ENCODE measurements around the gene POU2F1.
"Not testable (repeated sequence)": the region's sequence is repeated elsewhere in the genome, so short reads cannot be mapped to it uniquely, and the experiment has no call there.

The POU2F1 gene

DNA sequence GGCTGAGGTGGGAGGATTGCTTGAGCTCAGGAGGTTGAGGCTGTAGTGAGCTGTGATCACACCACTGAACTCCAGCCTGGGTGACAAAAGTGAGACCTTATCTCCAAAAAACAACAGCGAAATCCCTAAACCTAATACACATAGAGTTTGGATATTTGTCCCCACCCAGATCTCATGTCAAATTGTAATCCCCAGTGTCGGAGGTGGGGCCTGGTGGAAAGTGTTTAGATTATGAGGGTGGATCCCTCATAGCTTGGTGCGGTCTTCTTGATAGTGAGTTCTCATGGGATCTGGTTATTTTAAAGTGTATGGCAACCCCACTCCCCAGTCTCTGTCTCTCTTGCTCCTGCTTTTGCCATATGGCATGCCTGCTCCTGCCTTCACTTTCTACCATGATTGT is 94.0 kb downstream of the POU2F1 start:
- DNase-seq (ENCODE audit: low spot score): no peak

- no peak for DNase-seq (ENCODE audit: low spot score)
Measured at GRCh38 chr1:167317463-167317862, 96.8 kb downstream of the POU2F1 start.

GRCh38 chr1:167319206-167319605 is 98.5 kb downstream of the POU2F1 start:
- not testable (repeated sequence) for DNase-seq (ENCODE audit: low spot score)

- no peak for DNase-seq (ENCODE audit: low spot score)
Measured at GRCh38 chr1:167322483-167322882, 101.8 kb downstream of the POU2F1 start.

DNA sequence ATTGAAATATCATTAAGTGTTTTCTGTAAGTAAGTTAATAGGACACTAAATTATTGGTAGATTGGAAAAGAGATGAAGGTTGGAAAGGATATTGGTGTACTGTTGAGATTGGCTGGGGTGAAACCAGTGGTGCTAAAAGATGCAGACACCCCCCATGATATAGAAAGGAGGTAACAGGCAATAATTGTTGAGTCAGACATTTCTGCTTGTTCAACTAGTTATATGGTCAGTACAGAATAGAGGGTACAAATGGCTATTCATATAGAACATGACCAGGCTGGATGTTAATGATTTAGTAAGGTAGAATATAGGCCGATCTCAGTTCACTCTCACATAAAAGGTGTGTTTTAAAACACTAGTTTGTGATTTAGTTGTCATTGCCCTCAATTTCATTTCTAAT is 104.5 kb downstream of the POU2F1 start:
- DNase-seq (ENCODE audit: low spot score): no peak

DNA sequence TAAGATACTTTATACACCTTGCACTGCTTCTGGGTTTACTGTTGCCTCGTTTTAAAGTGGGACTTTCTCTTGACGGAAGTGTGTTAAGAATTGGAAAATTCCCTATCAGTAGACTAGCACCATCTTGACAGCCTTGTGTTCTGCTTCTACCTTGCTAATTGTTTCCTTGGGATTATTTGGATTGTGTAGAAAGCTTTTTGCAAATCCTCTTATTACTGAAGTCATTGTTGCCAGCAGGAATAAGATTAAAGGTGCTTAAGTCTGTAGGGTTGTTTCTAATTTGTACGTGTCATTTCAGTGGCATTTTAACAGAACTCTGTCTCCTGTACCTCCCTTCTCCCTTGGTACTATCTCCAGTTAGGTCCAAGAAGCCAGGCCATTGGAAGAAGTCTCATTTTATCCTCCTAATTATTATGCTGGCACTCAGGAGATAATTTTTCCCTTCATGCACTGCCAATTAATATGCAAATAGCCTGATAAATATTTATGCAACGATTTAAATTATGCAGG is 107.7 kb downstream of the POU2F1 start:
- DNase-seq (ENCODE audit: low spot score): no peak

DNA sequence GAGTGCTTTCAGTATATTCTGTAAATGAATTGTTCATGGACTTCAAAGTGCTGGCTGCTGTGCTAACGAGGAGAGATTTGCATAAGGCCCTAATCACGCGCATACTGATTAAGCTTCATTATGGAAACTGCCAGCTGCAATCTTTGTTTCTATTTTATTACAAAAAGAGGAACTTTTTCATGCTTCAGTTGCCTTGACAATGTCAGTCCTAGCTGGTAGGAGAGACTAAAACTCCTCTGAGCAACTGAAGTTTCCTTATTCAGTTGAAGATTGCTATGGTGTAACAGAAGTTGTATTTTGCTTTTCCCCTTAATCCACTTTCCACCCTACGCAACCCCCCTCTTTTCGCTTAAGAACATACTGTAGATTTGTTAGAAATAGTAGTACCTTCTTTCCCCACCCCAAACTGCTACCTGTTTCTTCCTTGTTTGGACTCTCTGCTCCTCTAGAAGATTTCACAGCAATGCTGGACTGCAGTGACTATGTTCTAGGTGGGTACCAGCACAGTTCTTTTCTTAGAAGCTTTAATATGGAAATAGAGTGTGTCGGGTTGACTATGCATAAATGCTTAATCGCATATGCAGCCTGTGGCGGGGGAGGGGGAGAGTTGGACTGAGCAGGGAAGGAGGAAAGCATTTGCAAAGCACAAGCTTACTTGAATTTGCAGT is 108.3 kb downstream of the POU2F1 start:
- DNase-seq (ENCODE audit: low spot score): peak; percentile 87

- no peak for DNase-seq (ENCODE audit: low spot score)
Measured at GRCh38 chr1:167330601-167331293, 110.1 kb downstream of the POU2F1 start.

GRCh38 chr1:167331650-167332049 is 111.0 kb downstream of the POU2F1 start:
- DNase-seq (ENCODE audit: low spot score): no peak

DNA sequence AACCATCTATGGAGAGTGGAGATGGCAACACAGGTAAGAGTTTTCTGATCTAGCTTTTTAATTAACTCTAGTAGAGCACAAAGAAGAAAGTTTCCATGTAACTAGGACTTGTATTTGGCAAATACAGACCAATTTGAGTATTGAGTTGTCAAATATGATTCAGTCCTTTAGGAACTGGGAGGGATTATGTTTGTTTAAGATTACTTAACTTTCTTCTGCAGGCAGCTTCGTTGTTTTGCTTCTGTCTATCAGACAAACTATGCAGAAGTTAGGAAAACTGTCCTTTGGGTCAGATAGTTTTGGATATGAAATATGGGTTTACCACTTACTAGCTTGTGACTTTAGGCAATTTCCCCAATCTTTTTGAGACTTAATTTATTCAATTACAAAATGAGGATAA is 111.8 kb downstream of the POU2F1 start:
- DNase-seq (ENCODE audit: low spot score): no peak

DNA sequence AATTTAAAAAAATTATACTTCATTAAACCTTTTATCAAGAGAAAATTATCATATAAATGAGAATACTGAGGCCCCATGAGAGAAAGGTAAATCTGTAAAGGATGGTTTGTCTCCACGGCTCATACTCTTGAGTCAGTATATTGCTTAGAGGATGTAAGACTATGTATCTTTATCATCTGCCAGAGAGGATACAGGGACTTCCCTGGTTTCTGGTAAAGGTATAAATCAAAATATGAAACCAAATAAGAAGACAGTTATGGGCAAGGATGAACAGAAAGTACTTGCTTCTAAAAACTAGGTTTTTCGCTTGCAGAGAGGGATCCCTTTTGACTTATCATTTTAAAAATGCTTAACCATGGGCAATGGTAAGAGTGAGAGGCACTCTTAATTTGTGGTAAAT is 112.4 kb downstream of the POU2F1 start:
- no peak for DNase-seq (ENCODE audit: low spot score)

- DNase-seq (ENCODE audit: low spot score): no peak
Measured at GRCh38 chr1:167333703-167334102, 113.0 kb downstream of the POU2F1 start.

DNA sequence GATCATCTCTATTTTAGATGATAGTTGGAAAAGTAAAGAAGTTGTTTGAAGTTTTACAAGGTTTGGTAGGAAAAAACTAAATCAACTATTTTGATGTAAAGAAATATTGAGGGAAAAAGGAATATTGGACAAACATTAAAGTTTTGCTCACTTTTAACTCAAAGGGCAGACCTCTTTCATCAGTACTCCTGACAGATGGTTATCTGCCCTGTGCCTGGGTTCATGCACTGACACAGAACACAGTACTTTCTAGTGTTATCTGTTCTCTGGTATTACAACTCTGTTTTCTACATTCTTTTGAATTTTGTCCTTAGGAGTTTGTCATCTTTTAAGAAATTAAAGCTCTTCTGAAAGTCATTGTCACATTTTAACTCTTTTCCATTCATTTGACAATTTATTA is 118.7 kb downstream of the POU2F1 start:
- DNase-seq (ENCODE audit: low spot score): no peak

GRCh38 chr1:167342846-167343245 is 122.2 kb downstream of the POU2F1 start:
- DNase-seq (ENCODE audit: low spot score): no peak

GRCh38 chr1:167344112-167344511 is 123.4 kb downstream of the POU2F1 start:
- no peak for DNase-seq (ENCODE audit: low spot score)

DNA sequence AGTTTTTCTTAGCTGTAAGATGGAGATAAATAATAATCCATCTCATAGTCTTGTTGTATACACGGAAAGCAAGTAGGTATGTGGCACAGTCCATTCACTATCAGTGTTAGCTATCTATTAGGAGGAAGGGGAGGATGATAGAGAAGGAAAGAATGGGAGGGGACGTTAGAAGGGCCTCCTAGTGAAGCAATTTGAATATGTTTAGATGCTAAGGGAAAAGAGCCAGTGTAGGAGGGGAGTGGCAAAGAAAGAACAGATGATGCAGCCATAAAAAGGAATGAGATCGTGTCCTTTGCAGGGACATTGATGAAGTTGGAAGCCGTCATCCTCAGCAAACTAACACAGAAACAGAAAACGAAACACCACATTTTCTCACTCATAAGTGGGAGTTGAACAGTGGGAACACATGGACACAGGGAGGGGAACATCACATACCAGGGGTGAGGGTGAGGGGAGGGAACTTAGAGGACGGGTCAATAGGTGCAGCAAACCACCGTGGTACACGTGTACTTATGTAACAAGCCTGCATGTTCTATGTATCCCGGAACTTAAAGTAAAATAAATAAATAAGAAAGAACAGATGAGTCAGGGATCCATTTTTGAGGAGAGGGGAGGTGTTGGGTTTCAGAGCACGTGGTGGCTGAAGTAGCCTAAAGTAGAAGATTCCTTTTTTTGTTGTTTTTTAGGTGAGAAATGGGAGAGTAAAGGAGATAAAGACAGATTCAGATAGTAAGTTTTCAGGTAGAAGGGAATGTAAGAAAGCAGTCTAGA is 124.1 kb downstream of the POU2F1 start:
- no peak for DNase-seq (ENCODE audit: low spot score)

DNA sequence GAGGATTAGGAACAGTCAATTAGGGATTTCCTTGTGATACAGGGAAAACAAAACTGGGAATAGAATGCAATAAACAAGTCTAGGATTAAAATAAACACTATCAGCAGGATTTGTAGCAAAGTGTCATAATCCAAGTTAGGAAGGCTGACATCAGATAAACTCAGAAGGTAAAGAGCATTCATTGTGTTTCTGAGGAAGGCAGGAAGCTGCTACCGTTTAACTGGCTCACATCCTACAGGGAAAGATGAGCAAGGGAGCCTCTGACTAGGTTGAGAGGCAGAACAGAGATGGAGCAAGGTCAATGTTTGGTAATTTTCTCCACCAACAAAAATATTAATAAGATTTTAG is 124.7 kb downstream of the POU2F1 start:
- no peak for DNase-seq (ENCODE audit: low spot score)

DNA sequence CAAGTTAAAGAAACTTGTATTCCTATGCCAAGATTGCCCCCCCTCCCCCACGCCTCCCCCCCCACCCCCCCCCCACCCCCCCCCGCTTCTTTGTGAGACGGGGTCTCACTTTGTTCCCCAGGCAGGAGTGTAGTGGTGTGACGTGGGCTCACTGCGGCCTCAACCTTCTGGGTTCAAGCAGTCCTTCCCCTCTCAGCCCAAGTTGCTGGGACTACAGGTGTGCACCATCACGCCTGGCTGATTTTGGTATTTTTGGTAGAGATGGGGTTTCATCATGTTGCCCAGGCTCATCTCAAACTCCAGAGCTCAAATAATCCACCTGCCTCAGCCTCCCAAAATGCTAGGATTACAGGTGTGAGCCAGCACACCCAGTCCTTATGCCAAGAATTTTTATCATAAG is 136.6 kb downstream of the POU2F1 start:
- DNase-seq (ENCODE audit: low spot score): no peak

GRCh38 chr1:167359295-167359694 is 138.6 kb downstream of the POU2F1 start:
- DNase-seq (ENCODE audit: low spot score): no peak

- DNase-seq (ENCODE audit: low spot score): no peak
Measured at GRCh38 chr1:167360120-167360519, 139.4 kb downstream of the POU2F1 start.

DNA sequence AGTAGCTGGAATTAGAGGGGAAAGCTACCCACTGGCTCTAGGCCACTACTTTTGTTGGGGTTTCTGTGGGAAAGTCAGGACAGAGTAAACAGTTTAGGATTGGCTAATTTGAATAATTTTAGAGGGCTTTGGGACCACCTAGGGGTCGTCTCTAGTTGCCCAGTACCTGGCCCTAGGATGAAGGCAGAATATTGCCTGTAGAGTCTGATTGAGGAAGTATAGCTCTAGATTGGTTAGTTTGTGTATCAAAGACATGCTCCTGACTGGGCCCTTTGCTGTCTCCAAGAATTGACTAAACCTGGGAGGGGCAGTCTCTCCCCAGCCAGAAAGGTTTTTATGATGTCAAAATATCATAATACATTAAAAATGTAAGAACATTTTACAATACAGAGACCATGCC is 142.0 kb downstream of the POU2F1 start:
- no peak for DNase-seq (ENCODE audit: low spot score)

- no peak for DNase-seq (ENCODE audit: low spot score)
Measured at GRCh38 chr1:167364826-167365225, 144.1 kb downstream of the POU2F1 start.

DNA sequence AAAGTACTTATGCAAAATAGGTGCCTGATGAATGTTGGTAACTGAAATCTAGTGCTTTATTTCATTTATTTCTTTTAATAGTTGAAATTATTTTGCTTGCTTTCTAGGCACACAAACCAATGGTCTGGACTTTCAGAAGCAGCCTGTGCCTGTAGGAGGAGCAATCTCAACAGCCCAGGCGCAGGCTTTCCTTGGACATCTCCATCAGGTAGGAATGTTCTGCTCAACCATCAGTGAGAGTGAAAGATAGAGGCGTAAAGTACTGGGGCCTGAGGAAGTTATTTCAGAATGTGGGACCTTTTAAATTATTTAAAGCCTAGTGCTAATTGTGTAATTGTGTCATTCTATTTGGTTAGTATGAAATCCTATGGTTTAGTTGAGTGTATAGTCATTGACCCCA is 144.7 kb downstream of the POU2F1 start:
- DNase-seq (ENCODE audit: low spot score): no peak
